ENCODE results near the gene ZFR.

ZFR gene

DNA sequence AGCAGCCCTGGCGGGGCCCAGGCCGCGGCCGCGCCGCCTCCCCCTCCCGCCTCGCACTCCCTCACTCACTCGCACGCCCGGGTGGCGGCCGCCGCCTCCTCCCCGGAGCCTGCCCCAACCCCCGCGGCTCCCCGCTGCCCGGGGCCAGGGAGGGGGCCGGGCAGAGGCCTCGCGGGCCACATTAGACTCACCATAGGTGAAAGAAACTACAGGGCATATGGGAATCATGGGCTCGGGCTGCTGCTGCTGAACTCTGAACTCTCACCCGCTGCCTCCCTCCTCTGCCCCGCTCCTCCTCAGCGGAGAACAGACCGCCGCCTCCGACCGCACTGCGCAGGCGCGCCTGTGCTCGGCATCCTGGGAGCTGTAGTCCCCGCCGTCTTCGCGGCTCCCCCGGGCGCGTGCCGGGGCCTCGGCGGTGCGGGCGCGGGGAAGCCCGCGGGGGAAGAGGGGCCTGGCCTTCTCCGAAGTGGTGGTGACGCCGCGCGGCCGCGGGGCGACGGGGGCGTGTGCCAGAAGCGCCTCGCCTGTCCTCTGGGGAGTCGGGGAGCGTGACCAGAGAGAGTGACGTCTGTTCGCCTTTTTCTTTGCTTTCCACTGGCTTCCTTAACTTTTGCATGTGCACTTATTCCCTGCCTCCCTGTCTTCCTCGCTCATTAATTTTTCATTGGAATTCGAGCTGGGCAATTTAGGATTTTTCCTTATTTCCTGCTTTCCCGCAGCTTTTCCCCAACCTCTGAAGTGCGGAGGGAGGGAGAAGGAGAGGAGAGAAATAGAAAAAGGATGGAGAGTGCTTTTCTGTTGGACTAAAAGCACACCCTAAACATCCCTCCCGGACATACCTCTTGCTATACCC is at the start of gene ZFR:
Gene ZFR, minus strand, starts transcription at position 310 of the 856 bp plus-strand sequence. Its CDS starts 82 bp downstream, at position 228.
- in situ Hi-C loops (cut with MboI; ENCODE audit: low pct_unique_long_range_greater_than_20kb, low sequenced_read_pairs) = no loop called here

DNA sequence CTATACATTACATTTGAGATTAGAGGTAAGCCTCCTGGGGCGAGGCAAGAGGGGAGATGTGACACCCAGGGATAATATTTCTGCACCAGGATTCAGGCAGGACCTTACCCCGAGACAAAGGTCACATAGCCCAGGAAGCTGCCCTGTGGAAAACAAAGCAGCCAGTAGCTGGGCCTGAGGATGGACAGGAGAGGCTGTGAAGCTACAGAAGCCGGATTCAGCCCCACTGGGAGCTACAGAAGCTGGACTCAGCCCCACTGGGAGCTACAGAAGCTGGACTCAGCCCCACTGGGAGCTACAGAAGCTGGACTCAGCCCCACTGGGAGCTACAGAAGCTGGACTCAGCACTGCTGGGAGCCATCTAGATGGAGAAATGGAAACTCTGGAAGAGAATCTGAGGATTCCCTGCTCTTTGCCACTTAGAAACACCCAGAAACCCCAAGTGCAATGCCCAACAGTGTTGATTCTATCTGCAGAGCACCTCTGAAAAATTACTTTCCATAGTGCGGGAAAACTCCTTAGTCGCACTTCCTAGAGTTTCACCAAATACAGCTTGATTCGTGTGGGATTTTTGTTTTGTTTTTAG is 46.5 kb upstream of the ZFR start:
- in situ Hi-C loops (cut with MboI; ENCODE audit: low pct_unique_long_range_greater_than_20kb, low sequenced_read_pairs) = loop anchor here (25.0 kb wide), 1 partner anchor 96 kb away; the partner anchor contains the start of gene SUB1

More for the DNA sequence above, at the start of gene ZFR:
- peak; percentile 91 for DNase-seq

DNA sequence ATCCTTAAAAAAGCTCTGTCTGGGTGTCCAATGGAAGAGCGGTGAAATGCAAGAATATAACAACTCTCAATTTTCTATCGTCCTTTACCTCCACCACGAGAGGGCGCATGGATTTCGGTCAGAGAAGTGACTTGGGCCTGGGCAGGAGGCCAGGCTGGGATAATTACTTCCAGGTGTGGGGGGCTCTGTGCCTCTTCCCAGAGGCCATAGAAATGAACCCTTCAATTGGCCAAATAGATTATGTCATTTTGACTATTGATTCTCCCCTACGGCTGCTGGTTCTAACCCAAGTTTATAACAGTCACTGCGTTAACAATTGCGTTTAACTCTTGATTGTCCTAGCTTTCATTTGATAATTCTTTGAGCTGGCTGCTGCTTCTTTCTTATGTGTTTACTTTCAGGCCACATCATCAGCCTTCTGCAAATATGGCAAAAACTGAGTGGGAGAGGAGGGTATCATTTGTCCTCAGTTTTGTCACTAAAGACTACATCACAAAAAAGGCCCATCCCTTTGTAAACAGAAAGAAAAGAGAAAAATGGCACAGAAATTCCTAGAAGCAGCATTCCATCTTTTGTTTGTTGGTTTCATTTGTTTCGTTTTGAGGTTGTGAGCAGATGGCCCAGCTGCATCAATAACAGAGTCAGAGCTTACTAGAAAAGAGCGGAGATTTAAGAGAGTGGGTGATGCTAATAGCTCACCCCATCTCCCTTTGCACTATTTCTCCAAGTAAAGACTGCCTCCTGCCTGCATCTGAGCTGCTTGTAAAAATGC is 45.4 kb upstream of the ZFR start:
- in situ Hi-C loops (cut with MboI; ENCODE audit: low pct_unique_long_range_greater_than_20kb, low sequenced_read_pairs) = loop anchor here (25.0 kb wide), 1 partner anchor 97 kb away; the partner anchor contains the start of gene SUB1

More for the DNA sequence above, 46.5 kb upstream of the ZFR start:
- DNase-seq = no peak

DNA sequence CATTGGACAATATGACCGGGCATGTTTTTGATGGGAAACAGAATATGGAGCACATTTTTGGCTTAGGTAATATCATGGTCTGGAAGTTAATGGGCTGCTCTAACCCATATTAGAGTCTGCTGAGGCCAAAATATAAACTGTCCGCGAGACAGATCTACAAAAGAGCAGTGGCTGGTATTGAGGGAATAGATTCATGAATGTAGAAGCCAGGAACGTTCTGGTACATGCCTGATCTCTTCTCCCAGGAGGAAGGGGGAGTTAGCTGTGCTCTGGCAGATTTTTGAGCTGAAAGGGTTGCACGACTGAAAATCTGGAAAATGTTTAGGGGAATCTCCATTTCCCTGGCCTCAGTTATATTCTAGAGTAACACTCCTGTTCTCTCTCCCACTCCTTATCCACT is 42.9 kb upstream of the ZFR start:
- DNase-seq = no peak
- in situ Hi-C loops (cut with MboI; ENCODE audit: low pct_unique_long_range_greater_than_20kb, low sequenced_read_pairs) = loop anchor here (25.0 kb wide), 1 partner anchor 100 kb away; the partner anchor contains the start of gene SUB1

More for the DNA sequence above, 45.4 kb upstream of the ZFR start:
- DNase-seq = peak; percentile 81

DNA sequence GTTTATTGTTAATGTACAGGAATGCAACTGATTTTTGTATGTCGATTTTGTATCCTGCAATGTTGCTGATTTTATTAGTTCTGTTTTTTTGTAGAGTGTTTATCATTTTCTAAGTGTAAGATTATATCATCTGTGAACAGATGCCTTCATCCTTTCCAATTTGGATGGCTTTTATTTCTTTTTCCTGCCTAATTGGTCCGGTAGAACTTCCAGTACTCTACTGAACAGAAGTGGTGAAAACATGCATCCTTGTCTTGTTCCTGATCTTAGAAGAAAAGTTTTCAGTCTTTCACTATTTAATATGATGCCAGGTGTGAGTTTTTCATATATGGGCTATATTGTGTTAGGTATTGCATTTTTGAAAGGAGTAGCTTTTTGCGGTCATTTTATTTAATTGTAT is 42.5 kb upstream of the ZFR start:
- in situ Hi-C loops (cut with MboI; ENCODE audit: low pct_unique_long_range_greater_than_20kb, low sequenced_read_pairs) = loop anchor here (25.0 kb wide), 1 partner anchor 100 kb away; the partner anchor contains the start of gene SUB1
- DNase-seq = no peak

DNA sequence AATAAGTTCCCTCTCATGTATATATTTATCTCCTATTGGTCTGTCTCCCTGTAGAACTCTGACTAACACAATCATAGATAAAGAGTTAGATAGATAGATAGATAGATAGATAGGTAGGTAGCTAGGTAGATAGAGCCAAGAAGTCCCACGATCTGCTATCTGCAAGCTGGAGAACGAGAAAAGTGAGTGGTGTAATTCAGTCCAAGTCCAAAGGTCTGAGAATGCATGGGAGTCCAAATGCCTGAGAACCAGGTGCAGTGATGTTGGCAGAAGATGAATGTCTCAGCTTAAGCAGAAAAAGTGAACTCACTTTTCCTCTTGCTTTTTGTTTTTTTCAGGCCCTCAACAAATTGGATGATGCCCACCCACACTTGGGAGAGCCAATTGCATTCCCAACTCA is 37.7 kb upstream of the ZFR start:
- no peak for DNase-seq
- in situ Hi-C loops (cut with MboI; ENCODE audit: low pct_unique_long_range_greater_than_20kb, low sequenced_read_pairs) = loop anchor here (25.0 kb wide), 1 partner anchor 105 kb away; the partner anchor contains the start of gene SUB1

DNA sequence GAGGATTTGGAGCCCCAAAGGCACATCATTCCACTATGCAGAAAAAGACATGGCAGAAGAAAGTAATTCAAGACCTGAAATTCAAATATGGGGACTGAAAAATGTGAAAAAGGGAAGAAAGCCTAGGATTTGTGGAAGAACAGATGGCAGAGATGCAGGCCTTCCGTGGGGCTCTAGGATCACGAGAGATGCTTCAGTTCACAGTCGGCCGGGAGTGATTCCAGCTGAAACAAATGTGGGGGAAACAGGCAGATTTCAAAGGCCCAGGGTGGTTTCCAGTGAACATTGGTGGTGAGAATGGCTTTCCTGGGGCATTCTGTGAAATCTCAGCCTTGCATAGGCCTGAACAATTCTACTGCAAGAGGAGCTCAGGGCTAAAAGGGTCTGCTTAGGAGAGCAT is 34.6 kb upstream of the ZFR start:
- in situ Hi-C loops (cut with MboI; ENCODE audit: low pct_unique_long_range_greater_than_20kb, low sequenced_read_pairs) = loop anchor here (25.0 kb wide), 1 partner anchor 108 kb away; the partner anchor contains the start of gene SUB1
- no peak for DNase-seq

DNA sequence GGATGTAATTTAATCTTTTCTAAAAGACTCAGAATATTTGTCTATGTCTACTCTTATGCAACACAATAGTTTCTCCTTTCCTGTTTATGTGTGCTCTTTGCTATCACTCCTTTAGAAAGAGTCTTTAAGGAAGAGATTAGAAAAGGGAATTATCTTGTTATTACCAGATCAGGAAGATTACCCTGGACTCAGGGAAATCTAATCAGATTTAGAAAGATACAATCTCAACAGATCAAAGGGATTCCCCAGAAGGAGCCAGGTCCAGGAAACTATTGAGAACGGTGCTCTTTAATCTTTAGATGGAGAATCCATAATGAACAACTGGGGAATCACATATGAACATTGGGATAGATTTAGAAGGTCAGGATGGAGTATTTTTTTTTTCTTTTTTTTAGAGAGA is 32.4 kb upstream of the ZFR start:
- no peak for DNase-seq
- in situ Hi-C loops (cut with MboI; ENCODE audit: low pct_unique_long_range_greater_than_20kb, low sequenced_read_pairs) = loop anchor here (25.0 kb wide), 1 partner anchor 110 kb away; the partner anchor contains the start of gene SUB1

DNA sequence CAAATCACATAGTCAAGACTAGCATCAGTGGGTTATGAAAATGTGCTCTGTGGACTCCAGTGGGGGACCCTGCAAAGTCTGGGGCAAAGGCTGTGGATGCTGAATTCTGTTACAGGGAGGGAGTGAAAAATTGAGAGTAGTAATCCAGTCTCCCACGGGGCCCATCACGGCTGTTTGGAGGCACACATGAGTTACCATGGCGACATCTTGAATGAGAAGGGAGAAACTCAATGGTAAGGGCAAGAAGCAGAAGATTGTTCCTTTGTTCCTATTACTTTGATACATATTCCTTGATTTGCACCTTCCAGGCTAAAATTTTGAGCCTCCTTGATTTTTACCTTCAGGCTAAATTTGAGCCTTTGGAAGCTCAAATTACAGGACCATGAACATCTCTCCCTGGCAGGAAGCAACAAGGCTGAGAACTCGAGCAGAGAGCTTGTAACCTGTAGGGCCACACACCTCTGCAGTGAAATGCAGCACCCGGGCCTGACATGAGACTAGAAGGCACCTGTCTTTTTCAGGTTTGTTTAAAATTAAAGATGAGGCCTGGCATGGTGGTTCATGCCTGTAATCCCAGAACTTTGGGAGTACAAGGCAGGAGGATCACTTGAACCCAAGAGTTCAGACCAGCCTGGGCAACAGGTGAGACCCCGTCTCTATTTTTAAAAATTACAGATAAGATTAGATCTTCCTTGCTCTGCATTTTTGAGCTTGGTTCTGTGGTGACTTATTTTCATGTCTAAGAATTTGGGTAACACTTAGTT is 31.0 kb upstream of the ZFR start:
- no peak for DNase-seq
- in situ Hi-C loops (cut with MboI; ENCODE audit: low pct_unique_long_range_greater_than_20kb, low sequenced_read_pairs) = loop anchor here (25.0 kb wide), 1 partner anchor 112 kb away; the partner anchor contains the start of gene SUB1

DNA sequence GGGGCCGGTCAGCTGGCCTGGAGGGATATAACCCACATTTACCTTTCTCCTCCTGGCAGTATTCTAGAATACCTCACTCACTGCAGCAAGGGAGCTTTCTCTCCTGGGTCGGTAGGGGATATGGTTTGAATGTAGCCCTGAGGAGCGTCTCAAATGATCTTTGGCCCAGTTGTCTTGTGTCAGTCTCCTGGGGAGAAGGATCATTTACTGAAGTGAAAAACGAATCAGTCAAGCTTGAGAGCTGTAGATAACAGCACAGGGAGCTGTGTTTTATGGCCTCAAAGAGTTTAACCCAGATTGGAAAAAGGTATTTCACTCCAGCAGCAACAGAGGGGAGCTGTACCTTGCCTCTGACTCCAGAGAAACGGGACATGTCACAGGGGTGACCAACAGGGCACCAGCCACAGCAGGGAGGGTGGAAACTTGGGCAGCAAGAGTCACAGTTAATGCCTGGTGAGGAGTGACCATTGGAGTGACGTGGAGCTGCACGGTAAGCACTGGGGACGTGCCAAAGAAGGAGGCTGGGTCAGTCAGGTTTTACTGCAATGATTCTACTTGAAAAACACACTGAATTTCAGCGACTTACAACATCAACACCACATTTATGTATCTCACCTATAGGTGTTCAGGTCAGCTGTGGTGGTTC is 29.8 kb upstream of the ZFR start:
- DNase-seq = no peak
- in situ Hi-C loops (cut with MboI; ENCODE audit: low pct_unique_long_range_greater_than_20kb, low sequenced_read_pairs) = no loop called here

DNA sequence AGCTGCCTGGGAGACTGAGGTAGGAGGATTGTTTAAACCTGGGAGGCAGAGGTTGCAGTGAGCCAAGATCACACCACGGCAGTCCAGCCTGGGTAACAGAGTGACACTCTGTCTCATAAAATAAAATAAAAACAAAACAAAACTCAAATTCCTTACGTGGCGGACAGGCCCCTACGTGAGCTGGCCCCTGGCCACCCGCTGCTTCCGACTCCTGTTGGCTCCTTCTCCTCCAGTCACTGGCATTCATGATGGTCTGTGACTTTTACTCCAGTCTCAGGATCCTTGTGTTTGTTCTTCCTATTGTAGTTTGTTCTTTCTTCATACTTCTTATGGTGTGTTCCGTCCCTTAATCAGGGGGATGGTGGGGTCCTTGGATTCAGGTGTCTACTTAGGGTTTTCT is 28.5 kb upstream of the ZFR start:
- in situ Hi-C loops (cut with MboI; ENCODE audit: low pct_unique_long_range_greater_than_20kb, low sequenced_read_pairs) = no loop called here
- no peak for DNase-seq

DNA sequence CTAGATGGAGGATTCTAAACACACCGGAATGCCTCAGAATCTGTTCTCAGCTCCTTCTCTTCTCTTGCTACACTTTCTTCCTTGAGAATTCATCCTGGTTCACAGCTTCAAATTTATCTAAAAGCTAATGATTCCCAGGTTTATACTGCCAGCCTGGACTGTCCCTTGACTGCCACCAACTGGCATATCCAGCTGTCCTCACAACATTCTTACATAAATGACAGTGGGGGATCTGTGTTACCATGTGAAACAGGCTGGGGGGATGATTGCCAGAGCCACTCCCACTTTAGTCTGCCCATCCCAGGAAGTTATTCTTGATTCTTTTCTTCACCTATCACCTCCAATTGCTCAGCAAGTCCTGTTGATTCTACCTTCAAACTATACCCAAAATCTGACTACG is 27.2 kb upstream of the ZFR start:
- in situ Hi-C loops (cut with MboI; ENCODE audit: low pct_unique_long_range_greater_than_20kb, low sequenced_read_pairs) = no loop called here

DNA sequence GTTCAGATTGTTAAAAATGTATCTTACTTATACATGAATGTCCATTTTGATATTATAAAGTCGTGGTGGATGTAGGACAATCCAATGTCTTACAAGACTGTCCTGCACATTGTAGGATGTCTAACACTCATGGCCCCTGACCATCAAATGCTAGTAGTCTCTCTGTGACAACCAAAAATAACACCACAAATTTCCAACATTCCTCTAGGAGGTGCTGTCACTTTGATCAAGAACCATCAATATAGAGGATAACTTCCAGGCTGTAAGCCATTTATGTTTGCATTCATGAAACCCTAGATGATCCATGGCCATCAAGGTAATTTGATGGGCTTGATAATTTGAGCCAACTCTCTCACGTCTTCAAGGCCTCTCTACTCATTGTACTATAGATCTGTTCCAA is 20.5 kb upstream of the ZFR start:
- in situ Hi-C loops (cut with MboI; ENCODE audit: low pct_unique_long_range_greater_than_20kb, low sequenced_read_pairs) = no loop called here
- no peak for DNase-seq

More for the DNA sequence above, 27.2 kb upstream of the ZFR start:
- no peak for DNase-seq

DNA sequence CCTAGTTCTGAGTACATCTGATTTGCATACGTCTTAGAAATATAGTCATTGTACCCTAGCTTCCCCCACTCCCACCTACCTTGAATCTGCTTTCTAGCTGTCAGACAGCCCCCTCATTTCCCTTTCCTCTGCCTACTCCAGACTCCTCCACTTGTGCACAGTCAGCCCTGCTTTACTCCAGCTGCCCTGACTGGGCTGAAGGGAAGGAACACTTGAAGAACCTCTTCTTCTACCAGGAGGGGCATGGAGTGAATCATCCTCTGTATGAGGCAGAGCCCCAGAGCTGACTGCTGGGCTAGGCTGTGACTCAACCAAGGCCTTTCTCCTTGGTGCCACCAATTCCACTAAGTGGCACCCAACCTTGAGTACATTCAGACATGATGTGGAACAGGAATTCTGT is 18.1 kb upstream of the ZFR start:
- in situ Hi-C loops (cut with MboI; ENCODE audit: low pct_unique_long_range_greater_than_20kb, low sequenced_read_pairs) = no loop called here
- no peak for DNase-seq

DNA sequence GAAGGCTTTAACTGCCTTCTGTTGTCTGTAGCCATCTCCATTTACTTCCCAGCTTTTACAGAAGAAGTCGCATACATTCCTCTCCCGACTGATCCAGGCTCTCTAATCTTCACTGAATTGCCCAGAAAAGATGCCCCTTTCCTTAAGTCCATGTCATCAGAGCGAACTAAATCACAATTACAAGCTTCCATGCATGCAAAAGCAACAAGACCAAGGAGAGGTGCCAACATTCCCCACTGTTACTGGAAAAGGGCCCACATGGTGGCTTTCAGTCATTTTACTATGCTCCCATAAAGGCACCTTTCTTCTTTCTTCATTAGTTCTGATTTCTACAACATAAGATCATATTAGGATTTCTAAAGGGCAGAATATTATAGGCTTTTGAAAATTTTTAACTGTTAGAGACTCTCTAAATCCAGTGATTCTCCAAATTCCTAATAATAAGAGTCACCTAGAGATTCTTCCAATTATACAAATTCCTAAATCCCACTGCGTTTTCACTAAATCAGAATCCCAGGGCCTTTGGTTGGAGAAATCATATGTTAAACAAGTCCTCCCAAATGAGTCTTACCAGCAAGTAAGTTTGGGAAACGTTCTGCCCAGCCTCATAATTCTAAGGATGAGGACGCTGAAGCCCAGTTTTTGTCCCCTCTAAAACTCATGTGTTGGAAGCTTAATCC is 17.0 kb upstream of the ZFR start:
- in situ Hi-C loops (cut with MboI; ENCODE audit: low pct_unique_long_range_greater_than_20kb, low sequenced_read_pairs) = no loop called here
- no peak for DNase-seq

DNA sequence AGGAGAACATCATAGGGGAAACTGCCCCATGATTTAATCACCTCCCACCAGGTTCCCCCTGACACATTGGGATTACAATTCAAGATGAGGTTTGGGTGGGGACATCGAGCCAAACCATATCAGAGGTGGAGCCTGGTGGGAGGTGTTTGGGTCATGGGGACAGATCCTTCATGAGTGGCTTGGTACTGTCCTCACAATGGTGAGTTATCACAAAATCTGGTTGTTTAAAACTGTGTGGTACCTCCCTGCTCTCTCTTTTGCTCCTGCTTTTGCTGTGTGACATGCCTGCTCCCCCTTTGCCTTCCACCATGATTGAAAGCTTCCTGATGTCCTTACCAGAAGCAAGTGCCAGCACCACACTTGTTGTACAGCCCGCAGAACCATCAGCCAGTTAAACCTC is 16.2 kb upstream of the ZFR start:
- in situ Hi-C loops (cut with MboI; ENCODE audit: low pct_unique_long_range_greater_than_20kb, low sequenced_read_pairs) = no loop called here
- no peak for DNase-seq

DNA sequence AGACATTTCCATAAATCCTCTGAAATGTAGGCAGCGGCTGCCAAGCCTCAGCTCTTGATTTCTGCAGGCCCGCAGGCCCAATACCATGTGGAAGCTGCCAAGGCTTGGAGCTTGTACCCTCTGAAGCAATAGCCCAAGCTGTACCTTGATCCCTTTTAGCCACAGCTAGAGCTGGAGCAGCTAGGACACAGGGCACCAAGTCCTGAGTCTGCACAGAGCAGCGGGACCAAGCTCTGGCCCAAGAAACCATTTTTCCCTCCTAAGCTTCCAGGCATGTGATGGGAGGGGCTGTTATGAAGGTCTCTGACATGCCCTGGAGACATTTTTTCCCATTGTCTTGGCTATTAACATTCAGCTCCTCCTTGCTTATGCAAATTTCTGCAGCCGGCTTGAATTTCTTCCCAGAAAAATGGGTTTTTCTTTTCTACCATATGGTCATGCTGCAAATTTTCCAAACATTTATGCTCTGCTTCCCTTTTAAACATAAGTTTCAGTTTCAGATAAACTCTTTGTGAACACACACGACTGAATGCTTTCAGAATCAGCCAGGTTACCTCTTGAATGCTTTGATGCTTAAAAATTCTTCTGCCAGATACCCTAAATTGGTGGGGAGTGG is 14.4 kb upstream of the ZFR start:
- DNase-seq = no peak
- in situ Hi-C loops (cut with MboI; ENCODE audit: low pct_unique_long_range_greater_than_20kb, low sequenced_read_pairs) = no loop called here
